ENCODE measurements around the gene SNRNP25. TPM values are rescaled to one million over a fixed set of nuclear protein-coding genes. Genes with fewer than 3 reads are reported as not detected.

Gene SNRNP25
- total and polyA plus RNA-seq, 7 donors: 23.0 to 41.7 (median 33.8) TPM

DNA sequence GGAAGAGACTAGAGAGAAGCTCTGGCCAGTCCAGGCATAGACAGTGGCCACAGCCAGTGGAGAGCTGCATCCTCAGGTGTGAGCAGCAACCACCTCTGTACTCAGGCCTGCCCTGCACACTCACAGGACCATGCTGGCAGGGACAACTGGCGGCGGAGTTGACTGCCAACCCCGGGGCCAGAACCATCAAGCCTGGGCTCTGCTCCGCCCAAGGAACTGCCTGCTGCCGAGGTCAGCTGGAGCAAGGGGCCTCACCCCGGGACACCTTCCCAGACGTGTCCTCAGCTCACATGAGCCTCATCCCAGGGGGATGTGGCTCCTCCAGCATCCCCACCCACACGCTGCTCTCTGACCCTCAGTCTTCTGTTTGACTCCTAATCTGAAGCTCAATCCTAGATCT lies 15.6 kb downstream of the SNRNP25 start:
- intact Hi-C loops (cut with DNase I): no loop called here
- Histone ChIP-seq H3K27ac (peak overlapping the region; percentile 34 to 61 (median 48)), H3K27me3 (no peaks in the 10 kb centered on the region), H3K36me3 (peaks cover 0 to 6% (median 2%) of the 10 kb centered on the region in 4 donors), H3K4me3 (no peak overlapping the region), H3K9me3 (no peaks in the 10 kb centered on the region), H3K4me1 (peaks cover 0 to 73% (median 65%) of the 10 kb centered on the region in 4 donors)
- WGBS, 2 donors: 73 to 82% methylated on average over 8 of the region's 8 CpGs
- no peak for DNase-seq
- TF ChIP-seq POLR2AphosphoS5 (IDR thresholded peaks at IDR 0.05) (no peak), POLR2A (IDR thresholded peaks at IDR 0.05) (no peak), EP300 (IDR thresholded peaks at IDR 0.05) (no peak)
- TF ChIP-seq, protein P1, sequence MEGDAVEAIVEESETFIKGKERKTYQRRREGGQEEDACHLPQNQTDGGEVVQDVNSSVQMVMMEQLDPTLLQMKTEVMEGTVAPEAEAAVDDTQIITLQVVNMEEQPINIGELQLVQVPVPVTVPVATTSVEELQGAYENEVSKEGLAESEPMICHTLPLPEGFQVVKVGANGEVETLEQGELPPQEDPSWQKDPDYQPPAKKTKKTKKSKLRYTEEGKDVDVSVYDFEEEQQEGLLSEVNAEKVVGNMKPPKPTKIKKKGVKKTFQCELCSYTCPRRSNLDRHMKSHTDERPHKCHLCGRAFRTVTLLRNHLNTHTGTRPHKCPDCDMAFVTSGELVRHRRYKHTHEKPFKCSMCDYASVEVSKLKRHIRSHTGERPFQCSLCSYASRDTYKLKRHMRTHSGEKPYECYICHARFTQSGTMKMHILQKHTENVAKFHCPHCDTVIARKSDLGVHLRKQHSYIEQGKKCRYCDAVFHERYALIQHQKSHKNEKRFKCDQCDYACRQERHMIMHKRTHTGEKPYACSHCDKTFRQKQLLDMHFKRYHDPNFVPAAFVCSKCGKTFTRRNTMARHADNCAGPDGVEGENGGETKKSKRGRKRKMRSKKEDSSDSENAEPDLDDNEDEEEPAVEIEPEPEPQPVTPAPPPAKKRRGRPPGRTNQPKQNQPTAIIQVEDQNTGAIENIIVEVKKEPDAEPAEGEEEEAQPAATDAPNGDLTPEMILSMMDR (IDR thresholded peaks at IDR 0.05): no peak

DNA sequence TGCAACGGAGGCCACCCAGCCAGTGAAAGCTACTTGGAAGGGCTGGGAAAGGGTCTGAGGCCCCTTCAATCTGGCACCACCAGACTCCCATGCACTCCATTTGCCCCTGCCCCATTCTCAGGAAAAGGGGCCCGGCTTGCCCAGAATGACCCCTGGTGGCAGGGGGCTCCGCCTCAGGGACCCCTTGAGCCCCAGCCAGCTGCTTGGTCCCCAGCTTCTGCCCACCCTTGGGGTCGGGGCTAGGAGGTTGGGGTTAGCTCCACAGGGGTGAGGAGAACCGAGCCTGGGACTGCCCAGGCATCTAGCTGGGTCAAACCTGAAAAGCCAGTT lies 17.5 kb downstream of the SNRNP25 start:
- 31 to 60% methylated on average over 5 of the region's 5 CpGs for WGBS, 2 donors
- no peak for DNase-seq
- no peaks in the 10 kb centered on the region for H3K9me3 ChIP-seq

DNA sequence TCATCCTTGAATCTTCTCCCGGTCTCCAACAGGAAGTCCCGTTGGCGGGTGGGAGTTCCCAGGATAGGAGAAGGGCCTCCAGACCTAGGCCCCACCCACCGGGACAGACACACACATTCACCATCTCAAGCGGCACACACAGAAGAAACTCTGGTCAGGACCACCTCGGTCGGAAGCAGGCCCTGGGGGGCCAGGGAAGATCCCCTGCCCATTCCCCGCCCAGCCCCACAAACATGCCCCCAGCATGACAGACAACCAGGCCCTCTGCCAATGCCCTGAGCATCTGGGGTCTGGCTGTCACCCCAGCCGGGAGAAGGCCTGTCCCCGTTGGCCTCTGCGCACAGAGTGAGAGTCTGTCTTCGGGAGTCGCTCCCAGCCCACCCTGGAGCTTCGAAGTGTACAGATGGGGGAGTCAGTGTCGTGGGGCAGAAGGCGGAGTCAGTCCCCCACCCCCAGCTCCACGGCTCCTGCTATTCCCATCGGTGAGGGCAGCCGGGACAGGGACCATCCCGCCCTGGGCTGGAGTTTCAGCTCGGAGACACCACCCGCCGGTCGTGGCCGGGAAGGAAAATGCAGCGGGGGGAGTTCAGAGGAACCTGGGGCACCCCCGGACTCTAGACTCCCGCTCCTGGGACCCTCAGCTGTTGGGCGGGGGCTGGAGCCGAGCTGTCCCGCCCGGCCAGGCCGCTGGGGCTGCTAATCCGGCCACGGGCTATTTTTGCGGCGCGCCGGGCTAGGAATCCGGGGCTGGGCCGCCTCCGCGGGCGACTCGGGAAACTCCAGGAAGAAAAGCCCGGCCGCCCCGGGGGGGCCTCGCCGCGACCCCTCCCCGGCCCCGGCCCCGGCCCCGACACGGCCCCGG lies 18.1 kb downstream of the SNRNP25 start:
- H3K27me3 ChIP-seq: no peaks in the 10 kb centered on the region
- WGBS, 2 donors: 4 to 17% methylated on average over 57 of the region's 57 CpGs
- intact Hi-C loops (cut with DNase I): no loop called here
- H3K4me1 ChIP-seq: peaks cover 0 to 75% (median 72%) of the 10 kb centered on the region in 4 donors
- TF ChIP-seq, protein P1 (IDR thresholded peaks at IDR 0.05): peak in 2 of 4 experiments; percentile 15 to 23
- TF ChIP-seq EP300 (IDR thresholded peaks at IDR 0.05): no peak
- peak; percentile 45 to 63 for TF ChIP-seq POLR2A (IDR thresholded peaks at IDR 0.05)
- peak; percentile 70 to 88 (median 86) for TF ChIP-seq POLR2AphosphoS5 (IDR thresholded peaks at IDR 0.05)
- peak overlapping the region; percentile 55 to 84 (median 70) for H3K4me3 ChIP-seq
- peak; percentile 93 for DNase-seq
- H3K36me3 ChIP-seq: no peaks in the 10 kb centered on the region
- H3K9me3 ChIP-seq: no peaks in the 10 kb centered on the region
- H3K27ac ChIP-seq: peak overlapping the region; percentile 87 to 95 (median 92)

More for the DNA sequence above, 17.5 kb downstream of the SNRNP25 start:
- Histone ChIP-seq H3K4me1 (peaks cover 0 to 73% (median 72%) of the 10 kb centered on the region in 4 donors), H3K27me3 (no peaks in the 10 kb centered on the region), H3K4me3 (peak overlapping the region; percentile 55 to 84 (median 70)), H3K27ac (peak overlapping the region; percentile 87 to 95 (median 92)), H3K36me3 (no peaks in the 10 kb centered on the region)
- intact Hi-C loops (cut with DNase I): no loop called here
- no peak for TF ChIP-seq EP300 (IDR thresholded peaks at IDR 0.05)
- TF ChIP-seq, protein P1 (IDR thresholded peaks at IDR 0.05): no peak
- TF ChIP-seq POLR2A (IDR thresholded peaks at IDR 0.05): no peak
- no peak for TF ChIP-seq POLR2AphosphoS5 (IDR thresholded peaks at IDR 0.05)

DNA sequence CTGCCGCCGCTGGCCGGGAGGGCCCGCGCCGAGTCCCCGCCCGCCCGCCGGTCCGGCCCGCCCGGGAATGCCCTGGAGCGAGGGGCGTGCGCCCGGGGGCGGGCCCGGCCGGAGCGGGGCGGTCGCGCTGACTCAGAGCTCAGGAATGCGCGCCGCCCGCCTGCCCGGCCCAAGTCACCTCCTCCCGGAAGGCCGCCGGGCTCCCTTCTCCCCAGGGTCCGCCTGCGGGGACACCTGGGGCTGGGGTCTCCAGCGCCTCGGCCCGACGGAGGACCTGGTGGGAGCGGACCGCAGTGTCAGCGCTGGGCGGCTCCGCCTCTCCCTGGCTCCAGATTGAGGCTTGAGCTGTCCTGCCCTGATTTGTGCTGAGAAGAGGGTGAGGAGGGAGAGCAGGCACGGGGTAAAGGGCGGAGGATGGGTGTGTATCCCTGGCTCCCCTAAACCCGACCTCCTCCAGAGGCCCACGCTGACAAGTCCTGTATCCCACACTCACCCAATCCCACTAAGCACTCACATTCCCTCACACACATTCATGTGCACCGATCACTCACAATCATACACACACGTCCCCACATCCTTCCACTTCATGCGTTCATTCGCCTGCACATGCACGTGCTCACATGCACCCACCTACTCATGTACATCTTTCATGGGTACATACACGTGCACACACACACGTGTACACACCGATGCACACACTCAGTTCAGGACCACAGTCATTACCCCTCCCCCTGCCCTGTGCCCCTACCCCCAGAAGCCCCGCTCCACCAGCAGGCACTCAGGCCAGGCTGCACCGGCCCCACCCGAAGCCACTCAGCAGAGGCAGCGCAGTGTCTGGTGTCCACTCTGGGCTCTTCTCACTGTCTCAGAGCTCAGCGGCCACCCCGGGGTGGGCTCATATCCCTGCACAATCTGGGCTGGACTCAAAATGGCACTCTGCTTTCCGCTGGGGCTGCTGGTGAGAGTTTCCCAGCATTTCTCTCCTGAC lies 19.2 kb downstream of the SNRNP25 start, which contains the start of gene RHBDF1:
Gene RHBDF1 (minus strand): TSS at position 71 of the 988 bp plus-strand sequence. CDS start 7,616 bp downstream, outside the sequence.
- Histone ChIP-seq H3K4me3 (peak within 1 kb of the TSS; percentile 55 to 84 (median 70)), H3K4me1 (peaks cover 0 to 78% (median 74%) of the 10 kb centered on the region in 4 donors), H3K27ac (peak within 1 kb of the TSS; percentile 87 to 95 (median 92)), H3K9me3 (no peaks in the 10 kb centered on the region), H3K36me3 (no peaks in the 10 kb centered on the region), H3K27me3 (no peaks in the 10 kb centered on the region)
- TF ChIP-seq, protein P1 (IDR thresholded peaks at IDR 0.05): no peak
- TF ChIP-seq POLR2A (IDR thresholded peaks at IDR 0.05) (no peak), POLR2AphosphoS5 (IDR thresholded peaks at IDR 0.05) (no peak), EP300 (IDR thresholded peaks at IDR 0.05) (no peak)
- DNase-seq: peak; percentile 84
- intact Hi-C loops (cut with DNase I): no loop called here
- WGBS, 2 donors: 13 to 21% methylated on average over 62 of the region's 62 CpGs

All from sigmoid colon (tissue), 7 donors.